Activated CD4-positive, CD25-positive, alpha-beta regulatory T cell treated with anti-CD3 and anti-CD28 coated beads, Interleukin-2, amount 50 U/mL, for 72 hours (primary cell): Measurements from ENCODE around the gene MRPL38.
A peak's percentile ranks its signal among the peaks of the same experiment; 100 is the strongest.

ENCODE experiments used
- DNase-seq: peaks from one replicate; pipeline ENCODE4 v3.0.0; 2021

The MRPL38 gene

DNA sequence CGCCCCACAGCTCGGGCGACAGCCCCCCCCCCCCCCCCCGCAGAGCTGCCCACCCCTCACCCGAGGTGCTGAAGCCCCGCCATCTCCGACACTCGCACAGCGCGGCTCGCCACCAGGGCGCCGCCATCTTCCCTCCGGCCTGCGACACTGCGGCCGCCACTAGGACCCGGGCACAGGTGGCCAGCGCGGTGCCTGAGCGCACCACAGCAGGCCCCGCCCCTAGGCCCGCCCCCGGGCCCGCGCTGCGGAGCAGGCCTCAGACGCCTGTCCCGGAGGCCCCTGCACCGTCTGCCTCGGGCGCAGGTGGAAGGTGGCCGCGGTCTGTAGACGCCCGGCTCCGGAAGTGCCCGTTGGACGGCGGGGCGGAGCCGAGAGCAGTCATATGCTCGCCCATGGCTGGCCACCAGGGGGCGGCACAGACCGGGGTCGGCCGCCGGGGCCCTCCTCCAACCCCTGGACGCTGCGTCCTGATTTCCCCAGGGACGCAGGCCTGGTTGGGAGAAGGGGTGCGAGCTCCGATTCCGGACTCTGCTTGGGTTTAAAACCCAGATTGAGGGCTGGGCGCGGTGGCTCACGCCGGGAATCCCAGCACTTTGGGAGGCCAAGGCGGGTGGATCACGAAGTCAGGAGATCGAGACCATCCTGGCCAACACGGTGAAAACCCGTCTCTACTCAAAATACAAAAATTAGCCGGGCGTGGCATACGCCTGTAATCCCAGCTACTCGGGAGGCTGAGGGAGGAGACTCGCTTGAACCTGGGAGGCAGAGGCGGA lies at the start of gene MRPL38:
TSS of gene MRPL38 (minus strand) at position 136 of the 773 bp plus-strand sequence. CDS start at position 127, 9 bp downstream.
- DNase-seq: peak; percentile 97

DNA sequence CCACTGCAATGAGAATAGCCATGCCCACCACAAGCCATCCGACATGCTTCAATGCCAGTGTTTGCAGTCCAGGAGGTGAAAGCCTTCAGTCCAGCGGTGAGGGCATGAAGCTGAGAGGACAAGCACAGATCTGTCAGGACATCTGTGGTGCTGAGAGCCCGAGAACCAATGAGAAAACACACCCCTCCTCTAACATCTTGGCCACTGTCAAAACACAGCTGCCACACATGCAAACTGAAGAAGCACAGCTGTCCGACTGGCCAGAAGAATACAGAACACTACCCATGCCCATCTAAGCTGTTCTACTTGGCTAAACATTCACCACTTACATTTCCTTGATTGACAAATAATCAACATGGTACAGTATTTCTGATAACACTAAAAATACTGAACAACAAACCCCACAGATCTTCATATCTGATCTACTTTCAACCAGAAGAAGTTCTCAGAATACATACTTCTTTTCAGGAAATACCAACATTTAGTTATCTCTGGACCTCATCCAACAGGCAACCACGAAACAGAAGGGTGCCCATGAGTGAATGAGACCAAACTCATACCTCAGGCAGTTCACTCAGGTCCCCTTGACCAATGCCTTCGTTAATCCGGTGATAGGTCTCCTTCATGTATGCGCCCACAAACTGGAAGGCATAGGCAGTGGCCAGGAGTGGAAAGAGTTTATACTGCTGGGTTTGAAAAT lies 46.3 kb upstream of the MRPL38 start:
- DNase-seq: no peak

DNA sequence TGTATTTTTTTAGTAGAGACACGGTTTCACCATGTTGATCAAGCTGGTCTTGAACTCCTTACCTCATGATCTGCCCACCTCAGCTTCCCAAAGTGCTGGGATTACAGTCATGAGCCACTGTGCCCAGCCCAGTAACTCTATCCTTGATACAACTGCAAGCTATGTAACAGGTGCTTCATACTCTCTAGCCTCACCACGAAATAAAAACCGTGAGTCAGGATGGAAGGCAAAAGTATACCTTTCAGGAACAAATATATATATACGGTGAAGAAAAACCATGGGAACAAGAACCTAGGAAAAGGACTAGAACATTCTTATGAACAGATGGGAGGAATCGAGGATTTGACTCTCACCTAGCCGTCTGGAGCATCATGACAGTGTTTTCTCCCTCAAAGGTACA lies 45.7 kb upstream of the MRPL38 start:
- no peak for DNase-seq

DNA sequence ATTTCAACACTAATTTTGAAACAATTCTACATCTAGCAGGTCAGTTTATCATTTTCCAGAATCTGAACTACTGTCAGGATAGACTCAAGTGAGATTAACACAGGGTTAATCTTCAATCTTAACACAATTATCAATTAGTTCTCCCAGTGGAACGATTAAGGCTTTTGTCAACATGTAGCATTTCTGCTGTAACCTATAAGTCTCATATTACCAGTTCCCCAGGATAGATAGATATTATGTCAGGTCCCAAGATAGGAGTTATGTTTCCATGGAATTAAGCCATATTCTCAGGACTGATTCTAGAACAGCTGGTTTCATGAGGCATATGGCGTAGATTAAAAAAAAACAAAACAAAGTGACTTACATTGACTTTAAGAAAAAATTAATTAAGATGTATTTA lies 40.5 kb upstream of the MRPL38 start:
- no peak for DNase-seq

DNA sequence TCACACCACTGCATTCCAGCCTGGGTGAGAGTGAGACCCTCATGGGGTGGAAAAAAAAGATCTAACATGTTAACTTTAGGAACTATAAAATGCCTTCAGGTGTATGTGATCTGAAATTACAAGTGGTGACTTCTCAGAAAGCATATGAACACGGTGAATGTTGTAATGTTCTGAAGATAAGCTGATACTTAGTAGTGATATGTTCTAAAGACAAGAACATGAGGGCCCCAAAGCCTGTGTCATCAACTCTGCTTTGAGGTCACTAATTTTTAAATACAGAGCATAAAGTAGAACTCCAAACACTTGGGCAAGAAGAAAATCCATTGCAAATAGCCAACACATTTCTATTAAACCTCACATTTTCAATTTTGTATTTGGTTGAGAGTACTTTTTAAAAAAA lies 38.8 kb upstream of the MRPL38 start:
- DNase-seq: no peak

DNA sequence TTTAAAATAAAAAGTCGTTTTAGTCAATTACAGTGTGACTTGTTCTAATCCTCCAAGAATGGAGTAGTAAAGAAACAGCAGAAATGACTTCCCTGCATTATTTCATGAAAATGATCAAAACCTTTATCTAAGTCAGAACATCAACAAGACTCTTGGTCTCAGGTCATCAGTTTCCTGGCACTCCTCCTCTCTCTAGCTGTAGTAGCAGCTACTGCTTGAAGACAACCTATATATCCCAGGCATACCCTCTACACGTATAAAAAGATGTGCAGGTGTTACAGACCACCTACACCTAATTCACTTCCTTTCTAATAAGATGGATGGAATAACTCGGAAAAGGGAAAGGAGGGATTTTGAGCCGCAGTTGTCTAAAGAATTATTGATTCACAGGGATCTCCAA lies 37.8 kb upstream of the MRPL38 start:
- DNase-seq: no peak

DNA sequence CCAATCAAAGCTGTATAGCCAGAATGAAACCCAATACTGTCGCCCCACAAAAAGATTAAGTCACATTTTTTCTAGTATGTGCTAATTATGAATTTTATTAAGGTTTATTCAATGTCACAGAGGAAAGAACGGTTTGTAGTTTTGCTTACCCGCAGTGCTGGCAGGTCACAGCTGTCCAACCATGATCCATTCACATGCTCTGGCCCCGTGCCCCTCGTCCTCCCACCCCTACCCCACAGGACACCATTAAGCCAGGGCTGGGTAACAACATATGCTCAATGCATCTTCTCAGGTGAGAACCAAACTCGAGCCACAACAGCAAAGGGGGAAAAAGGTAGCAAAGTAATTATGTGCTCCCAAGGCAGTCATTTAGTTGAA lies 36.7 kb upstream of the MRPL38 start:
- DNase-seq: no peak

DNA sequence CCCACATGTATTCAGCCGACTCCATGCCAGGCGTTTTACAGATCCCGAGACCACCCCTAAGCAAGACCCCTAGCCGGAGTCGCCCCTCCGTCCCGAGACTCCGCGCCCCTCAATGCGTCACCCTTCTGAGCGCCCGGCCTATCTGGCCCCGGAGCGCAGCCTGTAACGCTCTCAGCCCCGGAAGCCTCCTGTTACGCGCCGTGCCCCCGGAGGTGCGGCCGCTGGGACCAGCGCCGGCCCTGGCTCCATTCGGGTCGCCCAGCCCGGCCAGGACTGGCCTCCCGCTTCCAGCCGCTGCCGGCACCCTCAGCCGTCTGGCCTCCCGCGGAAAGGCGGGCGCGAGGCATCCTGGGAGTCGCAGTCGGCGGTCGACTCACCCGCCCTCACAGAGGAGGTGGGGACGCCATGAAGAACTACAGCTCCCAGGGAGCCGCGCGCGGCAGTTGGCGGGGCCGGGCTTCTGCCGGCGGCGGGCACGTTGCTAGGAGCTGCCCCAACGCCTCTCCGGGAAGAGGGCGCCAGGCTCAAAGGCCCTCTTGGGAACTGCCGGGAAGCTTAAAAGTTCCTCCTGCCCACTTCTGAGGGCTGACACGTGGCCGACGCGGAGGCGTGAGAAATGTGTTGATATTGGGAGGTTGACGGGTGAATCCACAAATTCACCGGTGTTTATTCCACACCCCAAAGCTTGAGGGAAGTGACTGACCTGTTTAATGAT lies 36.2 kb upstream of the MRPL38 start, which contains the start of gene FBF1:
TSS of gene FBF1 (minus strand) at position 316 of the 715 bp plus-strand sequence. CDS start 2,893 bp downstream, outside the sequence.
- peak; percentile 86 for DNase-seq

DNA sequence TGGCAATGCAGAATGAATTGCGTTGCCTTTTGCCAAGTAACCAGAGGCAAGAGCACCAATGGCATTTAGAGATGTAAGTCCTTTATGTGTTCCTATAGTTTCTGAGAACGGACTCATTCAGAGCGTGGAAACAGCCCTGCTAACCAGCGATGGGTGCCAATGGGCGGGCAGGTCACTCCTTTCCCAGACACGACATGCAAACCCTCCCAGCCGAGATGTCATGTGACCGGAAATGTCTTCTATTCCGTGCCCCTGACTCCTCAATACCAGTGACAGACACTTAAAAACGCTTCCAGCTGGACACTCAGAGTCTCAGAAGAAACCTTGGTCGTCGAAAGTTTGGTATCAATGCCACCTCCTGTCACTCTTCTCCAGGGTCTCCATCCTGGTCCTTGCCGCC lies 33.0 kb upstream of the MRPL38 start:
- no peak for DNase-seq

DNA sequence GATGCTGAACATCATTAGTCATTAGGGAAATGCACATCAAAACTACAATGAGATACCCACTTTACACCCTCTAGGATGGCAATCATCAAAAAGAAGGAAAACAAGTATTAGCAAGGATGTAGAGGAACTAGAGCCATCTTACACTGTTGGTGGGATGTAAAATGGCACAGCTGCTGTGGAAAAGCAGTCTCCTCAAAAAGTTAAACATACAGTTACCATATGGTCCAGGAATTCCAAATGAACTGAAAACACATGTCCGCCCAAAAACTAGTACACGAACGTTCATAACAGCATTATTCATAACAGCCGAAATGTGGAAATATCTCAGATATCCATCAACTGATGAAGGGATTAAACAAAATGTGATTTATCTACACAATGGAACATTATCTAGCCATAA lies 29.1 kb upstream of the MRPL38 start:
- no peak for DNase-seq

DNA sequence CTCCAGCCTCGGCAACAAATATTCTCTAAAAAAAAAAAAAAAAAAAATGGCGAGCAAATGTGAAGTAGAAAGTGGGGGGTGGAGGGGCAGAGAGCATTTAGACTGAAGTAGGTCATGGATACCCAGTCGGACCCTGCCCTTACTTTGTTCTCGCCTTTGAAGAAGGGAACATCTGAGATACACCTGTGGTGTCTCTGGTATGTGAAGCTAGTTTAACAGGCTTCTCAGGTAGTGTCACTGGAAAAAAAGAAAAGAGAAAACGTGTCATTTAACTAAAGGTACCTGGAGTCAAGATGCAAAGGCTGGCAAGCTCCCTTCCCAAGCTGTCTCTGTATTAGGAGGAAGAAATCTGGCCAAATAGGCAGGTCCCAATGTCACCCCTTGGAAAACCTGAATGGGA lies 28.2 kb upstream of the MRPL38 start:
- DNase-seq: no peak

DNA sequence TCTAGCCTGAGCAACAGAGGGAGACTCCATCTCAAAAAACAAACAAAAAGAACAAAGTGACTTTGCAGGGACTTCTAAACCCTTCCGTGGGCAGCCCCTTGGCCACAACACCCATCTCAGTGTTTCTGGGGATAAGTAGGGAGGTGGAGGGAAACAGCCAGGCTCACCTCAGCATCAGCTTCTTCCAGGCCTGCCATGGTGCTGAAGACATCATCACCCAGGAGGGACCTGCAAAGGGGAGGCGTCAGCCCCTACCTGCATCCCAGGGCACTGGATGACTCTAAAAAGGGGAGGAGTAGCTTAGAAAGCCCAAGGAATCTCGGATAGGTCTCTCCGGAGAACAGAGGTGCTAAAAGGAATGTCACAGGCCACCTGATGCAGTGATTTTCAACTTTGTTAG lies 26.4 kb upstream of the MRPL38 start:
- no peak for DNase-seq

DNA sequence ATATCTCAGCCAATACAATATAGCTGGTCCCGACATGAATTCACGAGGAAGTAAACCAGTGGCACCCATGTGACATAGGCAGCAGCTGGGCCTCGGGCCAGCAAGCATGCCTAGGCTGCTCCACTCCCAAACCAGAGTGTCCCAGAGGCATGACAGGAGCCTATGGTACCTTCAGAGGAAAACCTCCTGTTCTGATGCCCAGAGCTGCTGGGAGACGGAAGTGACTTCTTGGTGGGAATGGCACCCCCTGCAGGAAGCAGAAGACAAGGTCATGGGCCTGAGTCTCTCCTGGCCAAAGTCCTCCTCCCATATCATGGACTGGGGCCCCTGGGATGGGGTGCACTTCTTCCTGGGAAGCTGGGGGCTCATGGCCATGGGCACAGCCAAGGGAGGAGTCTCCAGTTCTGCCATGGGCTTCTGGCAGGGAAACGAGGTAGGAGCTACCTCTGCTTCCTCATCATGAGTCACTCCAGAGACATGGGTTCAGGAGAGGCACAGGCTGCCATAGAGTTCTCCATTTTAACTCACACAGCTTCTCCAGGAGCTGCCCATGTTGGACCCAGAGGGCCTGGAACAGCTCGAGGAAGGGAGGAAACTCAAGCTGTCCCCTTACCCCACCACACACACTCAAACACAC lies 22.7 kb upstream of the MRPL38 start:
- no peak for DNase-seq

DNA sequence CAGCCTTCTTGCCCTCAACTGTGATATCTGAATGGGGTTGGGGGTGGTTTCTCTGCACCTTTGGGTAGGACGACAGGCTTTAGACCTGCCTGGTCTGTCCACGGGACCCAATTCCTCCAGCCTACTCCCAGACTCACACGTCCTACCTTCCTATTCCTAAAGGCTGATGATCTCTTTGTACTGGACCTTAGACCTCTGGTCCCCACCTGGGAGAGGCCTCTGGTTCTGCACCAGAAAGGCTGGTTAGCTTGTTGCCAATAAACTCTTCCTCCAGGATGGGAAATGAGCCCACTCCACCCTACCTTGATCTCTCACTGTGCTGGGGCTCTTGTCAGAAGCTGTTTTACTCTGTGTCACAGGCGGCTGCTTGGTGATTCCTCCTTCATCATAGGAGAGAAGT lies 21.8 kb upstream of the MRPL38 start:
- DNase-seq: no peak

DNA sequence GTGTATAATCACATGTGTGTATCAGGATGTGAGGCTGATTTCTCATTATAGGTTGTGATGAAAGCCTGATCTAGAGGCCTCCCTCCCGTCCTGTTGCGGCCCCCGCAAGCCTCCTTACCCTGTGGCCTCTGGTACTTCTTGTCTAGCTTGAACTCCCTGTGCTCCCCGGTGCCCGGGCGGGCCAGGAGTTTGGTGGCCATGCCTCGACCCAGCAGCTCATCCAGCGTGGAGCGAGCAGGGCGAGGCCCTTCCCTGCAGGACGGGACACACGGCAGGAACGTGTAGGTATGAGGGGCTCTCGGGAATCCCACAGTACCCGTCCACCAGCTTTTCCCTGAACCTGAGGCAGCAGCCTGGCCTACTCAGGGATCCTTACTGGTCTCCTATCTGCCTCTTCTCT lies 21.2 kb upstream of the MRPL38 start:
- DNase-seq: no peak

DNA sequence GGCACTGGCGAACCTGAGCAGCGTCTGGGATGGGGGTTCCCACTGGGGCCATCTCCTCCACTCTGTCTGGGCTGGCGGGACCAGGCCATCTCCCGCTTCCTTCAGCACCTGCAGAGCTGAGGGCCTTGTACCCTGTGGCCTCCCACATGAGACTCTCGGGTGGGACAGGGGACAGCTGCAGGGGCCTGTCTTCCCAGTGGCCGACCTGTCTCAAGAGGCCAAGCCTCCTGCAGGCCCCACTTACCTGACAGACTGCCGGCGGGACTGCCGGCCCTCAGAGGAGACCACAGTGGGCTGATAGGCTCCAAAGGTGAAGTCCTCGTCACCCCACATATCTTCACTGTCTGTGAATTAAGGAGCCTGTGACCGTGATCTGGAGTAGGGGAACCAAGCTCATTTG lies 20.4 kb upstream of the MRPL38 start:
- no peak for DNase-seq

DNA sequence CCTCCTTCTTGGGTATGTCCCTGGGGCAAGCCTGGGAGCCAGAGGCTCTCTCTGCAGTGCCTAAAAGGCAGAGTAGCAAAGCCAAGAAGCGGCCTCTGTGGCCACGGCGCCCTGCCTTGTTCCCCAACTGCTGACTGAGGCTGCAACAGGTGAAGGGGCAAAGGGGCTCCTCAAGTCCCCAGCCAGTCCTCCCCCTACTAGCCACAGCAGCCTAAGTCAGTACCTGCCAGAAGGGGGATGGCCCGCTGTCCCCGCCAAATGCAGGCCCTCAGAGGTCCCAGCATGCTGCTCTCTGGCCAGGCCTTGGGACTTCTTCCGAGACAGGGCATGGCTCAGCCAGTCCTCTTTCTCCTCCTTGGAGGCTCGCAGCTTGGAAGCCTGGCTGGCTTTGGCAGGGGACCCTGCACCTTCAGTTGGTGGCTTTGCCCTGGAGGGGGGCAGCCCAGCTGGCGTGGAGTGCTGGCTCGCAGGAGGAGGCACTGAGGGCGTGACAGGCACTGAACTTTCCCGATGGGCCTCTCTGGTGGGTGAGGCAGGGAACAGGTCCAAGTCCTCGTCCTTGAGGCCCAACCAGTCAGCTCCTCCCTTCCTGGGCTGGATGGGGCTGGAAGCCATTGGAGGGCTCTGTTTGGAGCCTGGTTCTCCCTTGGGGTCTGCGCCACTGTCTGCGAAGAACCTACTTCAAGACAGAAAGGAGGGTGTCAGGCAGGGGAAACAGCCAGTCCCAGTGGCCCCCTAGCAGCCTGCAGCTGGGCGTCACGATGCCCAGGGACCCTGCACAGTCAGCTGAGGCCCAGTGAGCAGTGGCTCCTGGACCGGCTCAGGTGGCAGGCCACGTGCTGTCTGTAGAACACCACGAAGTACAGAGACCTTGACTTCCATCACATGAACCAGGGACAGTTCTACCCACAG lies 18.5 kb upstream of the MRPL38 start:
- no peak for DNase-seq

DNA sequence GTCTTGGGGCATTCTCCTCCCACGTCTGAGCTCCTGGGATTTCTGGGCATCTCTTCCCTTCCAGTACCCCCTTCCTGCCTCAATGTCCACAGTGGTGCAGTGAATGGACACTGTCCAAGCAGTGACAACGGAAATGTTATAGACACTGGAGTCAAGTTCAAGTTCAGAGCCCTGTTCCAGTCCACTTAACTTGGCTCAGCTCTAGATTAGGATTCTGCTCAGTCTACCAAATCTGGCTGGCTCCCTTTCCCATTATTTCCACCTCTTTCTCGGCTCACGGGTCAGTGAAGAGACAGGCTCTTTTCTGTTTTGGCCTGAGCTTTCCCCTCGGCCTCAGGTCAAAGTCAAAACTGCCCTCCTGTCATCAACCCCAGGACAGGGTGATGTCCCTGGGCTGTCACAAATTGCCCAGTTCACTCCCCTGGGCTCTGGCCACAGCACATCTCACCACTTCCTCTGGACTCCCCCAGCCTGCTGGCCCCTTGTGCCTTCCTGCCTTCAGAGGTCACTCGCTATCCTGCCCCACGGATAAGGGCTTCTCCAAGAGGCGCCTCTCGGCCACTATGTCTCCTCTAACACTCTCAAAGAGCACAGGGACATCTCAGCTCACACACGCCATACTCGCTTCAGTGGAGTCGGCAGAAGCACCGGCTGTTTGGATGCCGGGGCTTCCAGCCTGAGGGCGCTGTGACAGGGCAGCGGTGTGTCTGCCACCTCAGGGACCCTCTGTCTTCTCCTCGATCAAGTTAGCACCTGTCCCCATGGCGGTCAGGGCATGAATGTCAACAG lies 17.7 kb upstream of the MRPL38 start:
- DNase-seq: no peak

DNA sequence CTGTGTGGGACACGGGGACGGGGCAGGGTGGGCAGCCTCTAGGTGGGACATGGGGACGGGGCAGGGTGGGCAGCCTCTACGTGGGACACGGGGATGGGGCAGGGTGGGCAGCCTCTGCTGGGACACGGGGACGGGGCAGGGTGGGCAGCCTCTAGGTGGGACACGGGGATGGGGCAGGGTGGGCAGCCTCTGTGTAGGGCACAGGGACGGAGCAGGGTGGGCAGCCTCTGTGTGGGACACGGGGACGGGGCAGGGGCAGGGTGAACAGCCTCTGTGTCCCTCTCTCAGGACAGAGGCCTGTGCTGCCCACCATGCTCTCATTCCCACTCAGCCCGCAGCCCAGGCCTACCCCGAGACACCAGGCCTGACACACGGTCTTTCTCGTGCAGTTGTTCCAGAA lies 16.9 kb upstream of the MRPL38 start:
- DNase-seq: no peak

DNA sequence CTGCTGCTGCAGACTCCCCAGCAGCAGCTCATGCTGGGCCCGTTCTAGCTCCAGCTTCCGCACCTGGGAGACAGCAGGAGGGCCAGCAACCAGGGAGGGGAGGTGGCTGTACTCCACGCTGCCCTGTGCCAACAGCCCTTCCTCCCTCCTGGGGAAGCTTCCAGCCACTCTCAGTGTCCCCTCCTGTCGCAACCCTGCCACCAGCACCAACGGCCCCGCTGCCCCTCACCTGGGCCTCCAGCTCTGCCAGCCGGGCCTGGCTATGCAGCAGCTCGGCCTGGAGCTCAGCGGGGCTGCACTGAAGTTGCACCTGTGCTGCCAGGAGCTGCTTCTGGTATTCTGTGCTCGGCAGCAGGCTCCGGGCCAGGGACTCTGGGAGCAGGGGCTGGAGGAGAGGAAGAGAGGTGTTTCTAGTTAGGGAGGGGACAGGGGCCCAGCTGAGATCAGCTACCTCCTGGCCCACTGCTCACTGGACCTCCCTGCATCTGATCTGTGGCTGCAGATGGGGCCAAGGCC lies 15.4 kb upstream of the MRPL38 start:
- no peak for DNase-seq

DNA sequence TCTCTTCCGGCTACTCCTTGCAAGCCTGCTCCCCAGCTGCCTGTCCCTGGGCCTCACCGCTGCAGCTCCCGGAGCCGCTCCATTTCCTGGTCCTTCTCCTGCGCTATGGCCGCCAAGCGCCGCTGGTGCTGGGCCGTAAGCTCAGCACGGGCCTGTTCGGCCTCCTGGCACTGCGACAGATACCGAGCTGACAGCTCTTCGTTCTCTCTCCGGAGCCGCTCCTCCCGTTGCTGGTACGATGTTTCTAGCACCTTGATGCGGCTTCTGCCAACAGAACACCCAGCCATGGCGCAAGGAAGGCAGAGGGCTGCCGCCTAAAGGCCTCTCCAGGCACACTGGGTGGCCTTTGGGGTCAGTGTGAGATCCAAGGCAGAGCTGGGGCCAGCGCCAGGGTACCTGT lies 14.9 kb upstream of the MRPL38 start:
- no peak for DNase-seq
